Measurements from ENCODE around the gene GPR158.

The GPR158 gene

GRCh38 chr10:25206693-25207414 lies 32.1 kb downstream of the GPR158 start:
- DNase-seq (ENCODE audit: low read depth), result no peak

GRCh38 chr10:25209618-25210017 lies 34.8 kb downstream of the GPR158 start:
- DNase-seq (ENCODE audit: low read depth), result no peak

- no peak for DNase-seq (ENCODE audit: low read depth)
Measured at GRCh38 chr10:25210265-25210664, 35.5 kb downstream of the GPR158 start.

GRCh38 chr10:25220156-25220555 lies 45.4 kb downstream of the GPR158 start:
- DNase-seq (ENCODE audit: low read depth), result no peak

- no peak for DNase-seq (ENCODE audit: low read depth)
Measured at GRCh38 chr10:25222085-25222660, 47.4 kb downstream of the GPR158 start.

GRCh38 chr10:25226775-25227682 lies 52.2 kb downstream of the GPR158 start:
- DNase-seq (ENCODE audit: low read depth), result no peak

GRCh38 chr10:25231751-25232150 lies 57.0 kb downstream of the GPR158 start:
- DNase-seq (ENCODE audit: low read depth), result no peak

GRCh38 chr10:25232204-25232603 lies 57.4 kb downstream of the GPR158 start:
- DNase-seq (ENCODE audit: low read depth), result no peak

- no peak for DNase-seq (ENCODE audit: low read depth)
Measured at GRCh38 chr10:25245165-25245564, 70.4 kb downstream of the GPR158 start.

- no peak for DNase-seq (ENCODE audit: low read depth)
Measured at GRCh38 chr10:25257646-25258045, 82.8 kb downstream of the GPR158 start.

- DNase-seq (ENCODE audit: low read depth), result no peak
Measured at GRCh38 chr10:25261110-25261509, 86.3 kb downstream of the GPR158 start.

- DNase-seq (ENCODE audit: low read depth), result no peak
Measured at GRCh38 chr10:25261558-25261957, 86.8 kb downstream of the GPR158 start.

- no peak for DNase-seq (ENCODE audit: low read depth)
Measured at GRCh38 chr10:25263931-25264330, 89.1 kb downstream of the GPR158 start.

- no peak for DNase-seq (ENCODE audit: low read depth)
Measured at GRCh38 chr10:25278180-25278579, 103.4 kb downstream of the GPR158 start.

- no peak for DNase-seq (ENCODE audit: low read depth)
Measured at GRCh38 chr10:25280076-25280475, 105.3 kb downstream of the GPR158 start.

- DNase-seq (ENCODE audit: low read depth), result no peak
Measured at GRCh38 chr10:25280573-25280972, 105.8 kb downstream of the GPR158 start.

GRCh38 chr10:25285809-25286208 lies 111.0 kb downstream of the GPR158 start:
- no peak for DNase-seq (ENCODE audit: low read depth)

- no peak for DNase-seq (ENCODE audit: low read depth)
Measured at GRCh38 chr10:25288181-25288580, 113.4 kb downstream of the GPR158 start.

- DNase-seq (ENCODE audit: low read depth), result no peak
Measured at GRCh38 chr10:25294032-25294926, 119.5 kb downstream of the GPR158 start.

GRCh38 chr10:25296324-25296723 lies 121.5 kb downstream of the GPR158 start:
- DNase-seq (ENCODE audit: low read depth), result no peak

- no peak for DNase-seq (ENCODE audit: low read depth)
Measured at GRCh38 chr10:25297466-25297865, 122.7 kb downstream of the GPR158 start.

- no peak for DNase-seq (ENCODE audit: low read depth)
Measured at GRCh38 chr10:25300073-25300472, 125.3 kb downstream of the GPR158 start.

Data from activated T-cell treated with anti-CD3 and anti-CD28 coated beads for 1 hour (primary cell).